K562 (cell line): ENCODE measurements around the gene IL4I1. TPM values are rescaled to one million over a fixed set of nuclear protein-coding genes. Genes with fewer than 3 reads are reported as not detected.

Source experiments
- BACH1 ChIP-seq: fragments of 200-800 bp; sonication (Bioruptor generic); IDR thresholded peaks from 2 replicates; pipeline ENCODE4 v1.6.1; 2016; ENCODE audit warnings: missing genetic modification characterization, missing compliant biosample characterization
- C11orf30 ChIP-seq: fragments of 450-650 bp; IDR thresholded peaks from 2 replicates; pipeline ENCODE4 v1.6.1; 2016; ENCODE audit warnings: low read depth, mild to moderate bottlenecking
- CTCF ChIP-seq, 3 experiments: IDR thresholded peaks in 2 of 3; conservative IDR thresholded peaks in 1 of 3; 2 replicates each; pipeline ENCODE4 v1.5.1; 2011 to 2012; ENCODE audit warnings: low read length in 3 of 3, mild to moderate bottlenecking in 3 of 3, control low read depth in 2 of 3, improper control_type of control experiment in 1 of 3, inconsistent platforms in 1 of 3, low read depth in 1 of 3, mixed read lengths in 1 of 3, moderate library complexity in 1 of 3; ENCODE audit not compliant: insufficient read depth in 2 of 3
- EP400 ChIP-seq: fragments of 450-650 bp; IDR thresholded peaks from 2 replicates; pipeline ENCODE4 v1.6.1; 2017; ENCODE audit warnings: antibody characterized with exemption, mild to moderate bottlenecking, moderate library complexity
- EZH2 ChIP-seq: IDR thresholded peaks from 2 replicates; pipeline ENCODE4 v1.6.1; 2012; ENCODE audit warnings: low read depth, mild to moderate bottlenecking, inconsistent platforms, low read length, borderline replicate concordance
- FOXM1 ChIP-seq, 2 experiments: fragments of 450-650 bp in 1 of 2; sonication (generic) in 1 of 2; formaldehyde crosslinking in 1 of 2; IDR thresholded peaks; 2 replicates each; pipeline versions ENCODE4 v1.6.1 to v1.9.0; 2017 to 2022; ENCODE audit warnings: low read depth in 2 of 2, mild to moderate bottlenecking in 2 of 2, missing genetic modification reagents in 1 of 2, moderate library complexity in 1 of 2
- GABPB1 ChIP-seq: sonication (generic); formaldehyde crosslinking; IDR thresholded peaks from 2 replicates; pipeline ENCODE4 v1.8.0; 2022; ENCODE audit warnings: mild to moderate bottlenecking, missing genetic modification reagents
- ILF3 ChIP-seq: fragments of 450-650 bp; IDR thresholded peaks from 2 replicates; pipeline ENCODE4 v1.6.1; 2018; ENCODE audit warnings: antibody characterized with exemption, mild to moderate bottlenecking, moderate library complexity, borderline replicate concordance
- NCOA6 ChIP-seq: fragments of 450-650 bp; IDR thresholded peaks from 2 replicates; pipeline ENCODE4 v1.6.1; 2017; ENCODE audit warnings: mild to moderate bottlenecking
- NCOR1 ChIP-seq: fragments of 450-650 bp; IDR thresholded peaks from 2 replicates; pipeline ENCODE4 v1.6.1; 2016; ENCODE audit warnings: mild to moderate bottlenecking, moderate library complexity
- PKNOX1 ChIP-seq: fragments of 450-650 bp; IDR thresholded peaks from 2 replicates; pipeline ENCODE4 v1.6.1; 2016
- RAD51 ChIP-seq: fragments of 450-650 bp; IDR thresholded peaks from 2 replicates; pipeline ENCODE4 v1.7.1; 2016; ENCODE audit warnings: low read depth, mild to moderate bottlenecking, borderline replicate concordance
- SIRT6 ChIP-seq: IDR thresholded peaks from one replicate; pipeline ENCODE4 v1.6.1; 2012; ENCODE audit warnings: low read depth, mild to moderate bottlenecking, control low read depth, inconsistent platforms, low read length, moderate library complexity
- TAF15 ChIP-seq: fragments of 200-400 bp; formaldehyde crosslinking; IDR thresholded peaks from 2 replicates; pipeline ENCODE4 v1.6.1; 2017; ENCODE audit warnings: mild to moderate bottlenecking, low read depth, low read length, moderate library complexity
- TCF15 ChIP-seq: fragments of 250-450 bp; sonication (Bioruptor Pico); IDR thresholded peaks from 2 replicates; pipeline ENCODE4 v1.8.0; 2022; ENCODE audit warnings: moderate library complexity, mild to moderate bottlenecking, inconsistent platforms
- ZKSCAN1 ChIP-seq: fragments of 150-350 bp; IDR thresholded peaks from 2 replicates; pipeline ENCODE4 v1.6.1; 2016; ENCODE audit warnings: low read depth, low read length
- ZNF12 ChIP-seq: sonication (generic); formaldehyde crosslinking; IDR thresholded peaks from 2 replicates; pipeline ENCODE4 v1.4.0; 2020; ENCODE audit warnings: mild to moderate bottlenecking, missing genetic modification reagents
- ZNF511 ChIP-seq: sonication (generic); formaldehyde crosslinking; IDR thresholded peaks from 2 replicates; pipeline ENCODE4 v1.8.0; 2022; ENCODE audit warnings: mild to moderate bottlenecking, missing genetic modification reagents
- ZNF551 ChIP-seq: fragments of 250-450 bp; sonication (Bioruptor Pico); IDR thresholded peaks from 2 replicates; pipeline ENCODE4 v1.5.0; 2021; ENCODE audit warnings: mild to moderate bottlenecking, moderate library complexity
- ZNF639 ChIP-seq, 2 experiments: fragments of 200-800 bp in 1 of 2; sonication (Bioruptor generic) in 1 of 2; sonication (generic) in 1 of 2; formaldehyde crosslinking in 1 of 2; IDR thresholded peaks in 1 of 2; conservative IDR thresholded peaks in 1 of 2; 2 replicates each; pipeline versions ENCODE4 v1.5.0 to v1.6.1; 2016 to 2020; ENCODE audit warnings: missing compliant biosample characterization in 1 of 2, missing genetic modification characterization in 1 of 2, missing genetic modification reagents in 1 of 2
- ZNF717 ChIP-seq: fragments of 250-450 bp; sonication (Bioruptor Pico); IDR thresholded peaks from 2 replicates; pipeline ENCODE4 v1.5.0; 2021
- ZNF764 ChIP-seq: fragments of 250-450 bp; sonication (Bioruptor Pico); IDR thresholded peaks from 2 replicates; pipeline ENCODE4 v1.4.0; 2020; ENCODE audit warnings: low read depth, mild to moderate bottlenecking, moderate library complexity
- polyA plus RNA-seq, 8 experiments: library from polyadenylated mRNA; depleted of rRNA in 4 of 8; stranded (reverse) in 5 of 8; unstranded in 3 of 8; fragments of >200 nt; fragmentation: Nextera tagmentation in 2 of 8; fragmentation: Illumina TruSeq in 1 of 8; extraction: Ambion mirVana in 2 of 8; extraction: Trizol in 1 of 8; gene quantifications; 2 replicates each; pipeline versions ENCODE4 v1.2.1 to v1.2.3, GENCODE V29; 2011 to 2014; ENCODE audit warnings: inconsistent platforms in 1 of 8, missing spikeins in 1 of 8
- total RNA-seq, 7 experiments: library from RNA; depleted of rRNA in 6 of 7; stranded (reverse); fragments of >200 nt in 6 of 7; fragmentation: Illumina TruSeq in 2 of 7; extraction: Trizol in 2 of 7; gene quantifications; 2 replicates each; pipeline versions ENCODE4 v1.2.1 to v1.2.3, GENCODE V29; 2011 to 2021; ENCODE audit warnings: low replicate concordance in 1 of 7

IL4I1 gene
- total and polyA plus RNA-seq, 9 of the 15 experiments (the other 6 are each of a cell fraction or from before 2014, with no cell fraction given): 0.06 to 0.95 (median 0.43) TPM; not detected in 2

- TF ChIP-seq CTCF (IDR thresholded peaks at IDR 0.05 in 2 of 3, conservative IDR thresholded peaks at IDR 0.05 in 1 of 3; ENCODE audit: insufficient read depth in 2 of 3, low read depth in 1 of 3, low read length in 3 of 3) (peak in 1 of 3 experiments; percentile 41; a peak in 1 of 6 replicates), ZNF717 (CRISPR knock-in tag) (no peak), BACH1 (tag) (no peak), ZKSCAN1 (no peak), EP400 (peak; percentile 75; the same call in 1 of the 2 replicates), NCOA6 (no peak), TCF15 (no peak), TAF15 (no peak), RAD51 (0 out of 2 replicates have a peak, but pooled peaks have one; percentile 4), EZH2 (no peak), PKNOX1 (no peak; the same call in 1 of the 2 replicates), ZNF511 (peak; percentile 7; the same call in 1 of the 2 replicates), ZNF12 (CRISPR knock-in tag) (no peak; the same call in 1 of the 2 replicates), ZNF639 (CRISPR knock-in tag; conservative IDR thresholded peaks at IDR 0.05 in 1 of 2, IDR thresholded peaks at IDR 0.05 in 1 of 2) (no peak; a peak in 2 of 4 replicates), SIRT6 (no peak), FOXM1 (IDR thresholded peaks at IDR 0.05; ENCODE audit: low read depth) (no peak), FOXM1 (CRISPR knock-in tag; IDR thresholded peaks at IDR 0.05; ENCODE audit: low read depth) (no peak; the same call in 1 of the 2 replicates), ILF3 (no peak), ZNF764 (peak; percentile 51; the same call in 1 of the 2 replicates), C11orf30 (no peak), GABPB1 (CRISPR knock-in tag) (peak; percentile 80), NCOR1 (no peak), ZNF551 (CRISPR knock-in tag) (no peak)
Measured at GRCh38 chr19:49890349-49891311, 6.1 kb downstream of the IL4I1 start (continued).
